Measurements from ENCODE around the gene TAS2R14. TPM values are rescaled to one million over a fixed set of nuclear protein-coding genes. Genes with fewer than 3 reads are reported as not detected.

TAS2R14 gene
- total RNA-seq, 1 experiment from 2014 or later, result 2.9 TPM

- Mint-ChIP-seq H3K27me3 (ENCODE audit: unreplicated experiment) (no peaks in the 10 kb centered on the region), H3K9me3 (ENCODE audit: low read depth, unreplicated experiment) (peaks cover 7% of the 10 kb centered on the region), H3K4me1 (ENCODE audit: low read depth, unreplicated experiment) (peaks cover 16% of the 10 kb centered on the region), H3K27ac (ENCODE audit: unreplicated experiment) (no peak overlapping the region), H3K36me3 (ENCODE audit: insufficient read depth, unreplicated experiment) (no peaks in the 10 kb centered on the region), H3K4me3 (ENCODE audit: low read depth, unreplicated experiment) (no peak overlapping the region)
- TF ChIP-seq, protein P1, sequence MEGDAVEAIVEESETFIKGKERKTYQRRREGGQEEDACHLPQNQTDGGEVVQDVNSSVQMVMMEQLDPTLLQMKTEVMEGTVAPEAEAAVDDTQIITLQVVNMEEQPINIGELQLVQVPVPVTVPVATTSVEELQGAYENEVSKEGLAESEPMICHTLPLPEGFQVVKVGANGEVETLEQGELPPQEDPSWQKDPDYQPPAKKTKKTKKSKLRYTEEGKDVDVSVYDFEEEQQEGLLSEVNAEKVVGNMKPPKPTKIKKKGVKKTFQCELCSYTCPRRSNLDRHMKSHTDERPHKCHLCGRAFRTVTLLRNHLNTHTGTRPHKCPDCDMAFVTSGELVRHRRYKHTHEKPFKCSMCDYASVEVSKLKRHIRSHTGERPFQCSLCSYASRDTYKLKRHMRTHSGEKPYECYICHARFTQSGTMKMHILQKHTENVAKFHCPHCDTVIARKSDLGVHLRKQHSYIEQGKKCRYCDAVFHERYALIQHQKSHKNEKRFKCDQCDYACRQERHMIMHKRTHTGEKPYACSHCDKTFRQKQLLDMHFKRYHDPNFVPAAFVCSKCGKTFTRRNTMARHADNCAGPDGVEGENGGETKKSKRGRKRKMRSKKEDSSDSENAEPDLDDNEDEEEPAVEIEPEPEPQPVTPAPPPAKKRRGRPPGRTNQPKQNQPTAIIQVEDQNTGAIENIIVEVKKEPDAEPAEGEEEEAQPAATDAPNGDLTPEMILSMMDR (IDR thresholded peaks at IDR 0.05; ENCODE audit: unreplicated experiment), result no peak
- CTCF ChIA-PET, result no interaction called here
- no peak for DNase-seq
- BruUV-seq (replicated peaks), result no TSS peak
- intact Hi-C loops (cut with micrococcal nuclease; ENCODE audit: unreplicated experiment), result no loop called here
Observed at GRCh38 chr12:10952645-10953044, 13.6 kb upstream of the TAS2R14 start.

DNA sequence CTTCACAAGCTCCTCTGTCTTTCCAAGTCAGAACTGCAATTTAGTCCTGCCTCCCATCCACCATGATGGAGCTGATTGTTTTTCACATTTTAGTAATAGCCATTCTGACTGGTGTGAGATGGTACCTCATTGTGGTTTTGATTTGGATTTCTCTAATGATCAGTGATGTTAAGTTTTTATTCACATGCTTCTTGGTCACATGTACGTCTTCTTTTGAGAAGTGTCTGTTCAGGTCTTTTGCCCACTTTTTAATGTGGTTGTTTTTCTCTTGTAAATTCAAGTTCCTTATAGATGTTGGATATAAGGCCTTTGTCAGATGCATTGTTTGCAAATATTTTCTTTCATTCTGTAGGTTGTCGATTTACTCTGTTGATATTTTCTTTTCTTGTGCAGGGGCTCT, 4.1 kb upstream of the TAS2R14 start:
- CTCF ChIA-PET, result interaction anchor here (1.7 kb wide), 1 partner anchor 228 kb away, joined by 5 read pairs; the partner anchor contains the start of gene SMIM10L1
- intact Hi-C loops (cut with micrococcal nuclease; ENCODE audit: unreplicated experiment), result no loop called here
- no TSS peak for BruUV-seq (replicated peaks)
- peak overlapping the region; percentile 98 for H3K27ac Mint-ChIP-seq (ENCODE audit: unreplicated experiment)
- peaks cover 6% of the 10 kb centered on the region for H3K36me3 Mint-ChIP-seq (ENCODE audit: insufficient read depth, unreplicated experiment)
- TF ChIP-seq, protein P1 (IDR thresholded peaks at IDR 0.05; ENCODE audit: unreplicated experiment), result no peak
- H3K27me3 Mint-ChIP-seq (ENCODE audit: unreplicated experiment), result no peaks in the 10 kb centered on the region
- no peak for DNase-seq
- H3K4me1 Mint-ChIP-seq (ENCODE audit: low read depth, unreplicated experiment), result peaks cover 45% of the 10 kb centered on the region
- peaks cover 12% of the 10 kb centered on the region for H3K9me3 Mint-ChIP-seq (ENCODE audit: low read depth, unreplicated experiment)
- H3K4me3 Mint-ChIP-seq (ENCODE audit: low read depth, unreplicated experiment), result no peak overlapping the region

DNA sequence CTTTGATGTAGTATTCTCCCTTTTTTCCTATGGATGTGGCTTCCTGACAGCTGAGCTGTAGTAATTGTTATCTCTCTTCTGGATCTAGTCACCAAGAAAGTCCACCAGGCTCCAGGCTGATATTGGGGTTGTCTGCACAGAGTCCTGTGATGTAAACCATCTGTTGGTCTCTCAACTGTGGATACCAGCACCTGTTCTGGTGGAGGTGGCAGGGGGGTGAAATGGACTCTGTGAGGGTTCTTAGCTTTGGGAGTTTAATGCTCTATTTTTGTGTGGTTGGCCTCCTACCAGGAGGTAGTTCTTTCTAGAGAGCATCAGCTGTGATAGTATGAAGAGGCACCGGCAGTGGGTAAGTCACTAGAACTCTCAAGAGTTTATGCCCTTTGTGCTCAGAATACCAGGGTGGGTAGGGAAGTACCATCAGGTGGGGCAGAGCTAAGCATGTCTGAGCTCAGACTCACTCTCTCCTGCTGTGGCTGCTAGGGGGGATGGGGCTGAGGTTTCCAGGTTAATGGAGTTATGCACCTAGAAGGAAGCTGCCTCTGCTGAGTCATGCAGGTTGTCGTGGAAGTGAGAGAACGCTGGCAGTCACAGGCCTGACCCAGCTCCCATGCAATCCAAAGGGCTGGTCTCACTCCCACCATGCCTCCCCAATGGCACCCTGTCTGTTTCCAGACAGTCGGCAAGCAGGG, 3.0 kb upstream of the TAS2R14 start:
- intact Hi-C loops (cut with micrococcal nuclease; ENCODE audit: unreplicated experiment), result no loop called here
- CTCF ChIA-PET, result interaction anchor here (0.8 to 1.7 kb wide), 3 partner anchors 10 to 257 kb away, joined by 3 to 5 read pairs (median 3); partner anchors contain the start of gene SMIM10L1
- Mint-ChIP-seq H3K4me3 (ENCODE audit: low read depth, unreplicated experiment) (peak overlapping the region; percentile 6), H3K4me1 (ENCODE audit: low read depth, unreplicated experiment) (peaks cover 45% of the 10 kb centered on the region), H3K27ac (ENCODE audit: unreplicated experiment) (peak overlapping the region; percentile 98), H3K27me3 (ENCODE audit: unreplicated experiment) (no peaks in the 10 kb centered on the region), H3K9me3 (ENCODE audit: low read depth, unreplicated experiment) (peaks cover 11% of the 10 kb centered on the region), H3K36me3 (ENCODE audit: insufficient read depth, unreplicated experiment) (peaks cover 6% of the 10 kb centered on the region)
- TF ChIP-seq, protein P1 (IDR thresholded peaks at IDR 0.05; ENCODE audit: unreplicated experiment), result no peak
- no TSS peak for BruUV-seq (replicated peaks)
- peak; percentile 85 for DNase-seq

GRCh38 chr12:10941369-10941768, 2.3 kb upstream of the TAS2R14 start:
- CTCF ChIA-PET, result interaction anchor here (1.7 kb wide), 1 partner anchor 230 kb away, joined by 5 read pairs; the partner anchor contains the start of gene SMIM10L1
- no TSS peak for BruUV-seq (replicated peaks)
- intact Hi-C loops (cut with micrococcal nuclease; ENCODE audit: unreplicated experiment), result no loop called here
- Mint-ChIP-seq H3K4me1 (ENCODE audit: low read depth, unreplicated experiment) (peaks cover 45% of the 10 kb centered on the region), H3K4me3 (ENCODE audit: low read depth, unreplicated experiment) (no peak overlapping the region), H3K27ac (ENCODE audit: unreplicated experiment) (peak overlapping the region; percentile 98), H3K9me3 (ENCODE audit: low read depth, unreplicated experiment) (peaks cover 10% of the 10 kb centered on the region), H3K36me3 (ENCODE audit: insufficient read depth, unreplicated experiment) (peaks cover 6% of the 10 kb centered on the region), H3K27me3 (ENCODE audit: unreplicated experiment) (no peaks in the 10 kb centered on the region)
- TF ChIP-seq, protein P1 (IDR thresholded peaks at IDR 0.05; ENCODE audit: unreplicated experiment), result no peak
- DNase-seq, result no peak

Measured in Calu3 (cell line).